ENCODE results near the gene GUCA1A. TPM values are rescaled to one million over a fixed set of nuclear protein-coding genes. Genes with fewer than 3 reads are reported as not detected.

The GUCA1A gene
- total RNA-seq, 1 donor from 2014 or later: not detected

GRCh38 chr6:42175860-42176259 lies 2.7 kb downstream of the GUCA1A start:
- ATAC-seq (ENCODE audit: low read depth): no peak
- H3K27ac Mint-ChIP-seq: no peak overlapping the region
- no peaks in the 10 kb centered on the region for H3K27me3 Mint-ChIP-seq
- intact Hi-C loops (cut with micrococcal nuclease): no loop called here
- no peaks in the 10 kb centered on the region for H3K9me3 Mint-ChIP-seq
- ChIA-PET POLR2A (no interaction called here), CTCF (interaction anchor here (0.6 kb wide), 1 partner anchor 249 kb away, joined by 3 read pairs; no protein-coding TSS in a partner anchor)
- no peak for DNase-seq
- TF ChIP-seq CTCF (IDR thresholded peaks at IDR 0.05): no peak
- H3K36me3 Mint-ChIP-seq (ENCODE audit: low read depth): no peaks in the 10 kb centered on the region
- peaks cover 5% of the 10 kb centered on the region for H3K4me1 Mint-ChIP-seq
- H3K4me3 Mint-ChIP-seq: no peak overlapping the region

- no peak overlapping the region for H3K4me3 Mint-ChIP-seq
- no peaks in the 10 kb centered on the region for H3K36me3 Mint-ChIP-seq (ENCODE audit: low read depth)
- ChIA-PET POLR2A (interaction anchor here (0.6 kb wide), 1 partner anchor 389 kb away, joined by 4 read pairs; no protein-coding TSS in a partner anchor), CTCF (no interaction called here)
- H3K4me1 Mint-ChIP-seq: peaks cover 5% of the 10 kb centered on the region
- ATAC-seq (ENCODE audit: low read depth) (no peak), DNase-seq (no peak)
- no peak for TF ChIP-seq CTCF (IDR thresholded peaks at IDR 0.05)
- H3K27ac Mint-ChIP-seq: no peak overlapping the region
- peaks cover 2% of the 10 kb centered on the region for H3K27me3 Mint-ChIP-seq
- H3K9me3 Mint-ChIP-seq: no peaks in the 10 kb centered on the region
- intact Hi-C loops (cut with micrococcal nuclease): no loop called here
Observed at GRCh38 chr6:42176981-42177380, 3.8 kb downstream of the GUCA1A start.

GRCh38 chr6:42177514-42178364 lies 4.6 kb downstream of the GUCA1A start:
- intact Hi-C loops (cut with micrococcal nuclease): no loop called here

GRCh38 chr6:42179261-42179944 lies 6.2 kb downstream of the GUCA1A start:
- no peak for TF ChIP-seq CTCF (IDR thresholded peaks at IDR 0.05)
- POLR2A ChIA-PET: no interaction called here
- intact Hi-C loops (cut with micrococcal nuclease): no loop called here
- Mint-ChIP-seq H3K4me1 (peaks cover 5% of the 10 kb centered on the region), H3K9me3 (no peaks in the 10 kb centered on the region), H3K36me3 (ENCODE audit: low read depth) (no peaks in the 10 kb centered on the region), H3K27me3 (peaks cover 2% of the 10 kb centered on the region), H3K27ac (no peak overlapping the region), H3K4me3 (no peak overlapping the region)
- ATAC-seq (ENCODE audit: low read depth): no peak
- CTCF ChIA-PET: no interaction called here
- DNase-seq: no peak

More at GRCh38 chr6:42177514-42178364, 4.6 kb downstream of the GUCA1A start:
- H3K27ac Mint-ChIP-seq: no peak overlapping the region
- peaks cover 2% of the 10 kb centered on the region for H3K27me3 Mint-ChIP-seq
- no peaks in the 10 kb centered on the region for H3K36me3 Mint-ChIP-seq (ENCODE audit: low read depth)
- H3K9me3 Mint-ChIP-seq: no peaks in the 10 kb centered on the region
- ChIA-PET POLR2A (interaction anchor here (0.6 kb wide), 1 partner anchor 390 kb away, joined by 4 read pairs; no protein-coding TSS in a partner anchor), CTCF (no interaction called here)
- H3K4me3 Mint-ChIP-seq: peak overlapping the region; percentile 11
- H3K4me1 Mint-ChIP-seq: peaks cover 5% of the 10 kb centered on the region
- DNase-seq (no peak), ATAC-seq (ENCODE audit: low read depth) (peak; percentile 50)
- no peak for TF ChIP-seq CTCF (IDR thresholded peaks at IDR 0.05)

GRCh38 chr6:42179945-42180313 lies 6.8 kb downstream of the GUCA1A start:
- TF ChIP-seq CTCF (IDR thresholded peaks at IDR 0.05): no peak
- ChIA-PET CTCF (no interaction called here), POLR2A (no interaction called here)
- H3K27me3 Mint-ChIP-seq: peaks cover 2% of the 10 kb centered on the region
- peaks cover 5% of the 10 kb centered on the region for H3K4me1 Mint-ChIP-seq
- H3K9me3 Mint-ChIP-seq: no peaks in the 10 kb centered on the region
- no peak for DNase-seq
- H3K36me3 Mint-ChIP-seq (ENCODE audit: low read depth): no peaks in the 10 kb centered on the region
- no peak for ATAC-seq (ENCODE audit: low read depth)
- intact Hi-C loops (cut with micrococcal nuclease): no loop called here
- H3K27ac Mint-ChIP-seq: no peak overlapping the region
- no peak overlapping the region for H3K4me3 Mint-ChIP-seq

Measured in activated B cell treated with CpG ODN at 0.5 μM for 24 hours (primary cell).